Measurements from ENCODE around the gene MAP3K3.

DNA sequence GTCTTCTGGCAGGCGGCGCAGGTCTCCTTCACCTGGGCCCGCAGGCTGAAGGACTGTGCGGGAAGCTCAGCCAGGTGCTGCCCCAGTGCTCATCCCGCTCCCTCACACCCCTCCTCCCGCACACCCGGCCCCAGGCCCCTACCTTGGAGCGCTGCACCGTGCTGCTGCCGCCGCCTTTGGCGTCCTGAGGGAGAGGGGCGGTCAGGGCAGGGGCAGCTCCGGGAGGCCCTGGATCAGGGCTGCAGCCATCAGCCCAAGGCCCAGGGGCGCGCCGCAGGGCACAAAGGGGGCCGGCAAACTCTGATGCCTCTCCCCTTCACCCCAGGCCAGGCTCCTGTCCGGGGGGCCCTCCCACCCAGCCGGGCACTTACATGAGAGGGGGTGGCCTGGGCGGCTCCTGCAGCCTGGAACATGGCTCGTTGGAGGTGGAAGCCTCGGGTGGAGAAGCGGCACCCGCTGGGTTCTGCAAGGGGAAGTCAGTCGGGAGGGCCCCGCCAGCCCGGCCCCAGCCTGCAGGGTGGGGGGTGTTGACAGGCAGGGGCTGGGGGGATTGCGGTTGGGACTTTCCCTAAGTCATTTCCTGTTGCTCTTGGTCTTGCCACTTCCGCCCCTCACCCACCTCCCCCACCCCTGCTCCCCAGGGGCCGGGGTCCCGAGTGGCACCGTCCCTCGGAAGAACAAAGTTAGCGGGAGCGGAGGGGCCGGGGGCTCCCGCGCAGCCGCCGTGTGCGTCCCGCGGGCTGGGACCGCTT, 76.8 kb downstream of the MAP3K3 start:
- TF ChIP-seq POLR2A (IDR thresholded peaks at IDR 0.05; ENCODE audit: low read length), result no peak
- no peak for TF ChIP-seq GATA1 (IDR thresholded peaks at IDR 0.05; ENCODE audit: low read depth, low read length)
